ENCODE measurements around the gene ATP6V0A4. TPM values are rescaled to one million over a fixed set of nuclear protein-coding genes. Genes with fewer than 3 reads are reported as not detected.
"Not testable (repeated sequence)": the region's sequence is repeated elsewhere in the genome, so short reads cannot be mapped to it uniquely, and the experiment has no call there.

Gene ATP6V0A4
- total RNA-seq, 1 donor from 2014 or later, result 0.50 TPM

DNA sequence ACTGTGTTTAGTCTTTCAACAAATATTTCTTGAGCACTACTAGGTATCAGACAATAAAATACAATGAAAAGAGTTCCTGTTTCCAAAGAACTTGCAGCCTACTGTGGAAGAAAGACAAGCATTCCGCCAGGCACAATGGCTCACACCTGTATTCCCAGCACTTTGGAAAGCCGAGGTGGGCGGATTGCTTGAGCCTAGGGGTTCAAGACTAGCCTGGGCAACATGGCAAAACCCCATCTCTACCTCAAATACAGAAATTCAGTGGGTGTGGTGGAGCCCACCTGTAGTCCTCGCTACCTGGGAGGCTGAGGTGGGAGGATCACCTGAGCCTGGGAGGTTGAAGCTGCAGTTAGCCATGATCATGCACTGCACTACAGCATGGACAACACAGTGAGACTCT is 102.9 kb downstream of the ATP6V0A4 start:
- no peak overlapping the region for H3K27ac Mint-ChIP-seq
- no peaks in the 10 kb centered on the region for H3K36me3 Mint-ChIP-seq (ENCODE audit: insufficient read depth)
- no peak overlapping the region for H3K4me3 Mint-ChIP-seq (ENCODE audit: low read depth)
- H3K27me3 Mint-ChIP-seq, result no peaks in the 10 kb centered on the region
- H3K9me3 Mint-ChIP-seq (ENCODE audit: low read depth), result no peaks in the 10 kb centered on the region
- DNase-seq (ENCODE audit: low spot score, unreplicated experiment), result no peak
- H3K4me1 Mint-ChIP-seq (ENCODE audit: low read depth), result no peaks in the 10 kb centered on the region
- TF ChIP-seq, protein P1, sequence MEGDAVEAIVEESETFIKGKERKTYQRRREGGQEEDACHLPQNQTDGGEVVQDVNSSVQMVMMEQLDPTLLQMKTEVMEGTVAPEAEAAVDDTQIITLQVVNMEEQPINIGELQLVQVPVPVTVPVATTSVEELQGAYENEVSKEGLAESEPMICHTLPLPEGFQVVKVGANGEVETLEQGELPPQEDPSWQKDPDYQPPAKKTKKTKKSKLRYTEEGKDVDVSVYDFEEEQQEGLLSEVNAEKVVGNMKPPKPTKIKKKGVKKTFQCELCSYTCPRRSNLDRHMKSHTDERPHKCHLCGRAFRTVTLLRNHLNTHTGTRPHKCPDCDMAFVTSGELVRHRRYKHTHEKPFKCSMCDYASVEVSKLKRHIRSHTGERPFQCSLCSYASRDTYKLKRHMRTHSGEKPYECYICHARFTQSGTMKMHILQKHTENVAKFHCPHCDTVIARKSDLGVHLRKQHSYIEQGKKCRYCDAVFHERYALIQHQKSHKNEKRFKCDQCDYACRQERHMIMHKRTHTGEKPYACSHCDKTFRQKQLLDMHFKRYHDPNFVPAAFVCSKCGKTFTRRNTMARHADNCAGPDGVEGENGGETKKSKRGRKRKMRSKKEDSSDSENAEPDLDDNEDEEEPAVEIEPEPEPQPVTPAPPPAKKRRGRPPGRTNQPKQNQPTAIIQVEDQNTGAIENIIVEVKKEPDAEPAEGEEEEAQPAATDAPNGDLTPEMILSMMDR (IDR thresholded peaks at IDR 0.05; ENCODE audit: unreplicated experiment), result no peak

DNA sequence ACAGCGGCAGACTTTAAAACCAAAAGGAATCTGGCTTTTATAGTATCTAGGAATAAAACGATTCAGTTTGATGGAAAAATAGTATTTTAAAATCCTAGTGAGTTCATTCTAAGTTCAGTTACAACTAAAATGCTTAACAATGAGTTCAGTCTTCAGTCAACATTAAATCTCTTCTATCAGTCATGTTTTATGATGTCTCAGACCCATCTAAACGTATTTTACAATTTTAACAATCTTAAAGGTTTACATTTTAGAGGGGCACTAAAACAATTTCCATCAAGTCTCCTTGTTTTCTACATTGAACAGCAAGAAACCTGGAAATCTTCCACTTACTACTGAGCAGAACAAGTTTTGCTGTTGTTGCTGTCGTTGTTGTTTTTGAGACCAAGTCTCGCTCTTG is 106.8 kb downstream of the ATP6V0A4 start:
- DNase-seq (ENCODE audit: low spot score, unreplicated experiment), result no peak
- H3K36me3 Mint-ChIP-seq (ENCODE audit: insufficient read depth), result no peaks in the 10 kb centered on the region
- H3K4me1 Mint-ChIP-seq (ENCODE audit: low read depth), result peaks cover 2% of the 10 kb centered on the region
- H3K27ac Mint-ChIP-seq, result no peak overlapping the region
- H3K27me3 Mint-ChIP-seq, result no peaks in the 10 kb centered on the region
- no peaks in the 10 kb centered on the region for H3K9me3 Mint-ChIP-seq (ENCODE audit: low read depth)
- TF ChIP-seq, protein P1 (IDR thresholded peaks at IDR 0.05; ENCODE audit: unreplicated experiment), result no peak
- H3K4me3 Mint-ChIP-seq (ENCODE audit: low read depth), result no peak overlapping the region

DNA sequence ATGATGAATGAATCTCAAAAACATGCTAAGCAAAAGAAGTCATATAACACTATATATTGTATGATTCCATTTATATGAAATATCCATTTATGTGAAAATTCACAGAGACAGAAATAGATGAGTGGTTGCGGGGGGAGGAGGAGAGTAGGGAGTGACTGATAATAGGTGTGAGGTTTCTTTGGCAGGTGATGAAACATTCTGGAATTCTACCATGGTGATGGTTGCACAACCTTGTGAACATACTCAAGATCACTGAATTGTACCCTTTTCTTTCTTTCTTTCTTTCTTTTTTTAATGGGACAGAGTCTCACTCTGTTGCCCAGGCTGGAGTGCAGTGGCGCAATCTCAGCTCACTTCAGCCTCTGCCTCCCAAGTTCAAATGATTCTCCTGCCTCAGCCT is 107.5 kb downstream of the ATP6V0A4 start:
- Mint-ChIP-seq H3K4me3 (ENCODE audit: low read depth) (no peak overlapping the region), H3K36me3 (ENCODE audit: insufficient read depth) (no peaks in the 10 kb centered on the region), H3K4me1 (ENCODE audit: low read depth) (peaks cover 2% of the 10 kb centered on the region), H3K9me3 (ENCODE audit: low read depth) (no peaks in the 10 kb centered on the region), H3K27ac (no peak overlapping the region), H3K27me3 (no peaks in the 10 kb centered on the region)
- TF ChIP-seq, protein P1 (IDR thresholded peaks at IDR 0.05; ENCODE audit: unreplicated experiment), result no peak
- no peak for DNase-seq (ENCODE audit: low spot score, unreplicated experiment)

DNA sequence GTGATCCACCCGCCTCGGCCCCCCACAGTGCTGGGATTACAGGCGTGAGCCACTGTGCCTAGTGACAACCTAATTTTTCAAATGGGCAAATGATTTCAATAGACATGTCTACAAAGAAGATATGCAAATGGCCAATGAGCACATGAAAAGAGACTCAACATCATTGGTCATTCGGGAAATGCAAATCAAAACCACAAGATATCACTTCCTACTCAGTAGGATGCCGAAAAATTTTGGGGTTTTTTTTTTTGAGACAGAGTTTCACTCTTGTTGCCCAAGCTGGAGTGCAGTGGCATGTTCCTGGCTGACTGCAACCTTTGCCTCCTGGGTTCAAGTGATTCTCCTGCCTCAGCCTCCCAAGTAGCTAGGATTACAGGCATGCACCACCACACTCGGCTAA is 110.0 kb downstream of the ATP6V0A4 start:
- H3K9me3 Mint-ChIP-seq (ENCODE audit: low read depth); H3K27me3 Mint-ChIP-seq; H3K27ac Mint-ChIP-seq; DNase-seq (ENCODE audit: low spot score, unreplicated experiment); H3K4me3 Mint-ChIP-seq (ENCODE audit: low read depth); H3K4me1 Mint-ChIP-seq (ENCODE audit: low read depth); H3K36me3 Mint-ChIP-seq (ENCODE audit: insufficient read depth): not testable (repeated sequence)

DNA sequence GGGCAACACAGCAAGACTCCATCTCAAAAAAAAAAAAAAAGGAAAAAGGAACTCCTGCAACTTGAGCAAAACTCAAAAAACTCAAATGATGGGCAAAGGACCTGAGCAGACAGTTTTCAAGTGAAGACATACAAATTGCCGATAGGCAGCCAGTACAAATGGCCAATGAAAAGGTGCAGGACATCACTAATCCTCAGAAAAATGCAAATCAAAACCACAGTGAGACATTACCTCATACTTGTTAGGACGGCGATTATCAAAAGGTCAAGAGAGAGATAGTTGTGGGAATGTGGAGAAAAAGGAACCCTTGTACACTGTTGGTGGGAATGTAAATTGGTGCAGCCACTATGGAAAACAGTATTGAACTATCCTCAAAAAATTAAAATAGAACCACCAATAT is 113.7 kb downstream of the ATP6V0A4 start:
- H3K36me3 Mint-ChIP-seq (ENCODE audit: insufficient read depth), result no peaks in the 10 kb centered on the region

DNA sequence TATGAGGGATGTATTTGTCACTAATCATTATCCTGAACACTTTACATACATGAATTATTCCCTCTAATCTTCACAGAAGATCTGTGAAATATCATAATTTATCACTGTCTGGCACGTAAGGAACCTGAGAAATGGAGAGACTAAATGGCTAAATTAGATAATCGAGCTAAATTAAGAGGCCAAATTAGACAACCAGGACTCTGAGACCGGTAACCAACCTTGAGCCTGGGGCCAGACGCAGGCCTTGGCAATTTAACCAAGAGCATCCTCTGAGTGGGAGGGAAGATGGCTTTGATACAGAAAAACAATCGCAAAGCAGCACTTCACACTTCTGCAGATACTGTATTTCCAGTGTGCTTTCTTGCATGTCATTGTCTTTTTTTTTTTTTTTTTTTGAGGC is 118.2 kb downstream of the ATP6V0A4 start:
- TF ChIP-seq, protein P1 (IDR thresholded peaks at IDR 0.05; ENCODE audit: unreplicated experiment), result no peak
- Mint-ChIP-seq H3K36me3 (ENCODE audit: insufficient read depth) (no peaks in the 10 kb centered on the region), H3K27ac (no peak overlapping the region), H3K4me3 (ENCODE audit: low read depth) (no peak overlapping the region), H3K9me3 (ENCODE audit: low read depth) (no peaks in the 10 kb centered on the region), H3K4me1 (ENCODE audit: low read depth) (no peaks in the 10 kb centered on the region), H3K27me3 (no peaks in the 10 kb centered on the region)
- no peak for DNase-seq (ENCODE audit: low spot score, unreplicated experiment)

More for the DNA sequence above, 113.7 kb downstream of the ATP6V0A4 start:
- no peak for DNase-seq (ENCODE audit: low spot score, unreplicated experiment)
- no peaks in the 10 kb centered on the region for H3K27me3 Mint-ChIP-seq
- TF ChIP-seq, protein P1 (IDR thresholded peaks at IDR 0.05; ENCODE audit: unreplicated experiment), result no peak
- peaks cover 2% of the 10 kb centered on the region for H3K4me1 Mint-ChIP-seq (ENCODE audit: low read depth)
- no peaks in the 10 kb centered on the region for H3K9me3 Mint-ChIP-seq (ENCODE audit: low read depth)
- no peak overlapping the region for H3K4me3 Mint-ChIP-seq (ENCODE audit: low read depth)
- no peak overlapping the region for H3K27ac Mint-ChIP-seq

All from progenitor cell of endocrine pancreas (in vitro differentiated cells).